Measurements from ENCODE around the gene APBA2. TPM values are rescaled to one million over a fixed set of nuclear protein-coding genes. Genes with fewer than 3 reads are reported as not detected.
"Not testable (repeated sequence)": the region's sequence is repeated elsewhere in the genome, so short reads cannot be mapped to it uniquely, and the experiment has no call there.

Gene APBA2
- total RNA-seq, 1 experiment from 2014 or later, result not detected

DNA sequence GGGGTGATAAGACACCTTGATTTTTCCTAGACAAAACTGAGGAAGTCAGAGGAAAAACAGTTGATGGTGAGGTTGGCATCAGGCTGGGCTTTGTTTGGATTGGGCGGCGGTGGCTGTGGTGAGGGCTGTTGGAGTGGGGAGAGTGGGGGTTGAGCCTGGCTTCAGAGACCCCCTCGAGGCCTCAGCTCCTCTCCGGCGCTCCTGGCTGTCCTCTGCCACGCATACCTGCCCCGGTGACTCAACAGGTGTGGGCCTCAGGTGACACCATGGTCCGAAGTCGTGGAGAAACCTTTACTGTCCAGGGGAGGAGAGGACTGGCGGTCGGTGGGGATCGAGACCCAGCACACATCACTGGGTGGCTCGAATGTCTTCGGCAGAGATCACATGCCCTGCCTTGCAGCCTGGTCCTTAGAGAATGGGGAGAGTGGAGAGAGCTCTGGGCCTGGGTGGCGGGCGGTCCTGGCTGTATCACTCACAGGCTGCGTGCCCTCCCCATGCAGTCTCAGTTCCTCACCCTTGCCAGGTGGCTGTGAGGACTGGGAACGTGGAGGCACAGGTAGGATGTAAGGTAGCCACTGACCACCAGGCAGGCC is 2.6 kb downstream of the APBA2 start:
- Histone ChIP-seq H3K4me3 (ENCODE audit: low read depth, low read length) (no peak overlapping the region), H3K9me3 (no peaks in the 10 kb centered on the region), H3K36me3 (ENCODE audit: control insufficient read depth, insufficient read depth, low read length) (no peaks in the 10 kb centered on the region), H3K27me3 (replicated peaks; ENCODE audit: control insufficient read depth, insufficient read depth, low read length) (no peaks in the 10 kb centered on the region), H3K4me1 (no peaks in the 10 kb centered on the region)
- DNase-seq, result no peak
- no TSS peak for BruUV-seq (replicated peaks)
- H3K27me3 Mint-ChIP-seq (ENCODE audit: insufficient read depth, unreplicated experiment), result no peaks in the 10 kb centered on the region
- ChIA-PET CTCF (no interaction called here), POLR2A (no interaction called here)
- no peak overlapping the region for H3K27ac Mint-ChIP-seq (ENCODE audit: unreplicated experiment)
- H3K36me3 Mint-ChIP-seq (ENCODE audit: insufficient read depth, unreplicated experiment), result no peaks in the 10 kb centered on the region
- TF ChIP-seq, protein P1, sequence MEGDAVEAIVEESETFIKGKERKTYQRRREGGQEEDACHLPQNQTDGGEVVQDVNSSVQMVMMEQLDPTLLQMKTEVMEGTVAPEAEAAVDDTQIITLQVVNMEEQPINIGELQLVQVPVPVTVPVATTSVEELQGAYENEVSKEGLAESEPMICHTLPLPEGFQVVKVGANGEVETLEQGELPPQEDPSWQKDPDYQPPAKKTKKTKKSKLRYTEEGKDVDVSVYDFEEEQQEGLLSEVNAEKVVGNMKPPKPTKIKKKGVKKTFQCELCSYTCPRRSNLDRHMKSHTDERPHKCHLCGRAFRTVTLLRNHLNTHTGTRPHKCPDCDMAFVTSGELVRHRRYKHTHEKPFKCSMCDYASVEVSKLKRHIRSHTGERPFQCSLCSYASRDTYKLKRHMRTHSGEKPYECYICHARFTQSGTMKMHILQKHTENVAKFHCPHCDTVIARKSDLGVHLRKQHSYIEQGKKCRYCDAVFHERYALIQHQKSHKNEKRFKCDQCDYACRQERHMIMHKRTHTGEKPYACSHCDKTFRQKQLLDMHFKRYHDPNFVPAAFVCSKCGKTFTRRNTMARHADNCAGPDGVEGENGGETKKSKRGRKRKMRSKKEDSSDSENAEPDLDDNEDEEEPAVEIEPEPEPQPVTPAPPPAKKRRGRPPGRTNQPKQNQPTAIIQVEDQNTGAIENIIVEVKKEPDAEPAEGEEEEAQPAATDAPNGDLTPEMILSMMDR (IDR thresholded peaks at IDR 0.05; ENCODE audit: insufficient read depth in 1 of 2, low read depth in 1 of 2, low read length in 1 of 2, severe bottlenecking in 1 of 2, unreplicated experiment in 1 of 2), result no peak
- no peaks in the 10 kb centered on the region for H3K9me3 Mint-ChIP-seq (ENCODE audit: unreplicated experiment)
- no peaks in the 10 kb centered on the region for H3K4me1 Mint-ChIP-seq (ENCODE audit: low read depth, unreplicated experiment)
- intact Hi-C loops (cut with micrococcal nuclease; ENCODE audit: unreplicated experiment), result no loop called here
- no peak overlapping the region for H3K4me3 Mint-ChIP-seq (ENCODE audit: unreplicated experiment)

DNA sequence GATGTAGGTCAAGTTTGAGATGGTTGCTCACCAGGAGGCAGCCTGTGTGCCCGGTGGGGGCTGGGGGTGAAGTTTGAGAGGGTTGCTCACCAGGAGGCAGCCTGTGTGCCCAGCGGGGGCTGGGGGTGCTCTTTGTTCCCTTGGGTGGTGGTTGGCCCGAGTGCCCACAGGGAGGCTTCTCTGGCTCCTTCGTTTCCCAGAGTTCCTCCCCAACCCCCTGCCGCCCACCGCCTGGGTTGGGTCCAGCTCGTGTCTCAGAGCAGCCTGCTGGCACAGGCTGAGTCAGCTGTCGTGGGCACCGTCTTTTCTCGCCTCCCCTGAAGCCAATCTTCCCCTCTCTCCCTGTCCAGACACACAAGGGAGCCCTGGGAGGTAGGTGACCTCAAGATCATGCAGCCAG is 3.1 kb downstream of the APBA2 start:
- no peaks in the 10 kb centered on the region for H3K4me1 ChIP-seq
- BruUV-seq (replicated peaks), result no TSS peak
- Mint-ChIP-seq H3K36me3 (ENCODE audit: insufficient read depth, unreplicated experiment) (no peaks in the 10 kb centered on the region), H3K9me3 (ENCODE audit: unreplicated experiment) (no peaks in the 10 kb centered on the region), H3K4me3 (ENCODE audit: unreplicated experiment) (no peak overlapping the region), H3K27me3 (ENCODE audit: insufficient read depth, unreplicated experiment) (no peaks in the 10 kb centered on the region), H3K27ac (ENCODE audit: unreplicated experiment) (no peak overlapping the region), H3K4me1 (ENCODE audit: low read depth, unreplicated experiment) (no peaks in the 10 kb centered on the region)
- H3K4me3 ChIP-seq (ENCODE audit: low read depth, low read length), result no peak overlapping the region
- ChIA-PET CTCF (no interaction called here), POLR2A (no interaction called here)
- no peaks in the 10 kb centered on the region for H3K36me3 ChIP-seq (ENCODE audit: control insufficient read depth, insufficient read depth, low read length)
- DNase-seq, result no peak
- H3K27me3 ChIP-seq (replicated peaks; ENCODE audit: control insufficient read depth, insufficient read depth, low read length), result no peaks in the 10 kb centered on the region
- no peaks in the 10 kb centered on the region for H3K9me3 ChIP-seq
- intact Hi-C loops (cut with micrococcal nuclease; ENCODE audit: unreplicated experiment), result no loop called here
- TF ChIP-seq, protein P1 (IDR thresholded peaks at IDR 0.05; ENCODE audit: insufficient read depth in 1 of 2, low read depth in 1 of 2, low read length in 1 of 2, severe bottlenecking in 1 of 2, unreplicated experiment in 1 of 2), result no peak

DNA sequence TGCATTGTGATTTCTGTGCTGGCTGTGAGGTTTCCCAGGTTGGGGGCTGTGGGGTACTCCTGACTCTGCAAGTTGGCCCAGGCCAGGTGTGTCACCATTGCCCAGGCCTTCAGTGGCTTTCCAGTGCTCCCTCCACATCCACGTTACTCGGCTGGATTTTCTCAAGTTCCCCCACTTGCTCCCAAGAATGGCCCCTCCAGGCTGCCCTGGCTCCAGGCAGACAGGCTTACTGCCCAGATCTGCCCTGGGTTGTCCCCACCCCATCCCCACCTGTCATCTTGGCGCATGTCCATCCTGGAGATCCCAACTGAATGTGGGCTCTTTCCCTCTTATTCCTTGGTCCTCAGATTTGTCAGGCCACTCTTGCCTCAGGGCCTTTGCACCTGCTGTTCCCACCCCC is 3.6 kb downstream of the APBA2 start:
- no peaks in the 10 kb centered on the region for H3K27me3 ChIP-seq (replicated peaks; ENCODE audit: control insufficient read depth, insufficient read depth, low read length)
- no peaks in the 10 kb centered on the region for H3K36me3 ChIP-seq (ENCODE audit: control insufficient read depth, insufficient read depth, low read length)
- no peak overlapping the region for H3K4me3 ChIP-seq (ENCODE audit: low read depth, low read length)
- Mint-ChIP-seq H3K4me3 (ENCODE audit: unreplicated experiment) (no peak overlapping the region), H3K4me1 (ENCODE audit: low read depth, unreplicated experiment) (no peaks in the 10 kb centered on the region), H3K36me3 (ENCODE audit: insufficient read depth, unreplicated experiment) (no peaks in the 10 kb centered on the region), H3K9me3 (ENCODE audit: unreplicated experiment) (no peaks in the 10 kb centered on the region), H3K27me3 (ENCODE audit: insufficient read depth, unreplicated experiment) (no peaks in the 10 kb centered on the region), H3K27ac (ENCODE audit: unreplicated experiment) (no peak overlapping the region)
- H3K4me1 ChIP-seq, result no peaks in the 10 kb centered on the region
- intact Hi-C loops (cut with micrococcal nuclease; ENCODE audit: unreplicated experiment), result no loop called here
- DNase-seq, result no peak
- no peaks in the 10 kb centered on the region for H3K9me3 ChIP-seq
- TF ChIP-seq, protein P1 (IDR thresholded peaks at IDR 0.05; ENCODE audit: insufficient read depth in 1 of 2, low read depth in 1 of 2, low read length in 1 of 2, severe bottlenecking in 1 of 2, unreplicated experiment in 1 of 2), result no peak
- no TSS peak for BruUV-seq (replicated peaks)
- ChIA-PET POLR2A (no interaction called here), CTCF (no interaction called here)

DNA sequence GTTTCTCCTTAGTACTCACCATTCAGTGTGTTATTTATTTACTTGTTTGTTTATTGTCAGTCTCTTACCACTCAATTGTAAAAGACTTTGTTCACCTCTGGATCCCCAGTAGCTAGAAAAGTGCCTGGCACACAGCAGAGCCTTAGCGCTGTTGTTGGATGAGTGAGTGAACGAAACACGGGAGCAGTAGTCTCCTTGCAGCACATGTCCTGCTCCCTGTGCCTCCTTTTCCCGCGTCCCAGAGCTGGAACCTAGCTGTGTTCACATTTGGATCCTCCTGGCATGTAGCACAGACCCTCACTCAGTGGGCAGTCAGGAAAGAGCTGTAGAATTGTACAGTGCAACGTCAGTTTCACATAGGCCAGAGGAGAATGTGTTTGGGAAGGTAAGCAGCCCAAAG is 4.1 kb downstream of the APBA2 start:
- H3K36me3 ChIP-seq (ENCODE audit: control insufficient read depth, insufficient read depth, low read length); BruUV-seq (replicated peaks); H3K9me3 Mint-ChIP-seq (ENCODE audit: unreplicated experiment); H3K36me3 Mint-ChIP-seq (ENCODE audit: insufficient read depth, unreplicated experiment); CTCF ChIA-PET; H3K27me3 Mint-ChIP-seq (ENCODE audit: insufficient read depth, unreplicated experiment); H3K4me1 ChIP-seq; H3K4me1 Mint-ChIP-seq (ENCODE audit: low read depth, unreplicated experiment); POLR2A ChIA-PET; intact Hi-C loops (cut with micrococcal nuclease; ENCODE audit: unreplicated experiment); H3K27ac Mint-ChIP-seq (ENCODE audit: unreplicated experiment); H3K4me3 ChIP-seq (ENCODE audit: low read depth, low read length); DNase-seq; H3K9me3 ChIP-seq; H3K27me3 ChIP-seq (replicated peaks; ENCODE audit: control insufficient read depth, insufficient read depth, low read length); H3K4me3 Mint-ChIP-seq (ENCODE audit: unreplicated experiment): not testable (repeated sequence)

DNA sequence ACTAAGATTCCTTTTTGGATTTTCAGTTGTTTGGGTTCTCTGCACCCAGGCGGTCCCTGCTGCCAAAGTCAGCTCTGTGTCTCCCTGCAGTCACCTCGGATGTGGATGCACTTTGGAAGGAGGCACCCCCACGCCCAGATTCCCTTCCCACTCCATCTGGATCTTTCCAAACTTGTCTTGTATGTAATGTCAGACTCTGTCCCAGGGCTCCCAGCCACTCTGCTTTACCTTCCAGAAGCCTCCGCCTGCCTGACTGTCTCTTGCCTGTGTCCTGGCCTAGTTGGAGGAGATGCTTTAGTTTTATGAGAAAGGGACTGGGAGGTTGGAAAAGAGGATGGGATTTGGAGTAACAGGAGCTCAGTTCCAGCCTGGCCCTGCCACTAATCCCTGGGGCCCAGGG is 4.5 kb downstream of the APBA2 start:
- intact Hi-C loops (cut with micrococcal nuclease; ENCODE audit: unreplicated experiment); H3K4me1 Mint-ChIP-seq (ENCODE audit: low read depth, unreplicated experiment): not testable (repeated sequence)

More for the DNA sequence above, 4.5 kb downstream of the APBA2 start:
- H3K4me3 ChIP-seq (ENCODE audit: low read depth, low read length); H3K27ac Mint-ChIP-seq (ENCODE audit: unreplicated experiment); BruUV-seq (replicated peaks); CTCF ChIA-PET; H3K27me3 Mint-ChIP-seq (ENCODE audit: insufficient read depth, unreplicated experiment); H3K27me3 ChIP-seq (replicated peaks; ENCODE audit: control insufficient read depth, insufficient read depth, low read length); POLR2A ChIA-PET; H3K4me3 Mint-ChIP-seq (ENCODE audit: unreplicated experiment); H3K4me1 ChIP-seq; H3K9me3 ChIP-seq; H3K36me3 Mint-ChIP-seq (ENCODE audit: insufficient read depth, unreplicated experiment); DNase-seq; H3K9me3 Mint-ChIP-seq (ENCODE audit: unreplicated experiment); H3K36me3 ChIP-seq (ENCODE audit: control insufficient read depth, insufficient read depth, low read length): not testable (repeated sequence)
